CD4-positive, alpha-beta T cell treated with Interleukin-12 subunit alpha and Interleukin-12 subunit beta, for 1 hour (primary cell): ENCODE data around the gene UBB.

Experiments
- DNase-seq: peaks from one replicate; pipeline ENCODE4 v3.0.0-alpha.2; 2020

The UBB gene

DNA sequence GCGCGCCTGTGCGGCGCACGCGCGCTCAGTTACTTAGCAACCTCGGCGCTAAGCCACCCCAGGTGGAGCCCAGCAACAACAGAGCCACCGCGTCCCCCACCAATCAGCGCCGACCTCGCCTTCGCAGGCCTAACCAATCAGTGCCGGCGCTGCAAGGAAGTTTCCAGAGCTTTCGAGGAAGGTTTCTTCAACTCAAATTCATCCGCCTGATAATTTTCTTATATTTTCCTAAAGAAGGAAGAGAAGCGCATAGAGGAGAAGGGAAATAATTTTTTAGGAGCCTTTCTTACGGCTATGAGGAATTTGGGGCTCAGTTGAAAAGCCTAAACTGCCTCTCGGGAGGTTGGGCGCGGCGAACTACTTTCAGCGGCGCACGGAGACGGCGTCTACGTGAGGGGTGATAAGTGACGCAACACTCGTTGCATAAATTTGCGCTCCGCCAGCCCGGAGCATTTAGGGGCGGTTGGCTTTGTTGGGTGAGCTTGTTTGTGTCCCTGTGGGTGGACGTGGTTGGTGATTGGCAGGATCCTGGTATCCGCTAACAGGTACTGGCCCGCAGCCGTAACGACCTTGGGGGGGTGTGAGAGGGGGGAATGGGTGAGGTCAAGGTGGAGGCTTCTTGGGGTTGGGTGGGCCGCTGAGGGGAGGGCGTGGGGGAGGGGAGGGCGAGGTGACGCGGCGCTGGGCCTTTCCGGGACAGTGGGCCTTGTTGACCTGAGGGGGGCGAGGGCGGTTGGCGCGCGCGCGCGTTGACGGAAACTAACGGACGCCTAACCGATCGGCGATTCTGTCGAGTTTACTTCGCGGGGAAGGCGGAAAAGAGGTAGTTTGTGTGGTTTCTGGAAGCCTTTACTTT is at the start of gene UBB:
TSS of gene UBB (plus strand) at position 452 of the 856 bp plus-strand sequence. CDS start 817 bp downstream, outside the sequence.
- DNase-seq: peak; percentile 98

DNA sequence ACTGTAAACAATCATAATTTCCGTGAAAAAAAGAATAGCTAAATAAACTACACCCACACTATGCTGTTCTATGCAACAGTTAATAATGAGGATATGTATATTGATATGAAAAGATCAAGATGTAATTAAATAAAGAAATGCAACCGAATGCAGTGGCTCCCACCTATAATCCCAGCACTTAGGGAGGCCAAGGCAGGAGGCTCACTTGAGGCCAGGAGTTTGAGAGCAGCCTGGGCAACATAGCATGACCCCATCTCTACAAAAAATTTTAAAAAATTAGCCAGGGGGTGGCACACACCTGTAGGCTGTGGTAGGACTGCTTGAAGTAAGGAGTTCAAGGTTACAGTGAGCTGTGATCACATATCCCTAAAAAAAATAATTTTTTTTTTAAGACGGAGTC is 42.5 kb upstream of the UBB start:
- no peak for DNase-seq

DNA sequence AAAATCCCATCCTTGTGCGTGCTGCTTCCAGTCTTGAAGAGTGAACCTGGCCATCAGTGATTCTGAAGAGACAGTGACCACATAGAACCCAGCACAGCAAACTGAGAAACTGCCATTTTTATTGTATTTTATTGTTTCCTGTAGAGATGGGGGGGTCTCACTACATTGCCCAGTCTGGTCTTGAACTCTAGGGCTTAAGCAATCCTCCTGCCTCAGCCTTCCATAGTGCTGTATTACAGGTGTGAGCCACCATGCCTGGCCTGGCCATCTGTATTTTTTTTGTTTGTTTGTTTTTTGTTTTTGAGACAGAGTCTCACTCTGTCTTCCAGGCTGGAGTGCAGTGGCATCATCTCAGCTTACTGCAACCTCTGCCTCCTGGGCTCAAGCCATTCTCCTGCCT is 41.5 kb upstream of the UBB start:
- no peak for DNase-seq

DNA sequence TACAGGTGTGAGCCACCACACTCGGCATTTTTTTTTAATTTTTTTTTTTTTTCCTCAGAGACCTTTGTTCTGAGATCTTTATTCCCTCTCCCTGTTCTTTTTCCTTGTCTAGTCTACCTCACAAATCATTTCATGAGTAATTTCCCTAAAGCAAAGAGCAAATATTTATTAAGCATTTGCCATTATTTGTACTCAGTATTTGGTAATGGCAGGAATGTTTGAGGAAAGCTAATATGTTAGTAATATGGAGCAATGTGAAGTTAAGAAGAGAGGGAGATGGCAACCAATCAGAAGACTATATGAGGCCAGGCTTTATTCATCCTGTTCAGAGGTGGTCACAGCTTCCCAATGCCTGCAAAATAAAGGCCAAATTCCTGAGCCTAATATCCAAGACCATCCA is 40.9 kb upstream of the UBB start:
- no peak for DNase-seq

DNA sequence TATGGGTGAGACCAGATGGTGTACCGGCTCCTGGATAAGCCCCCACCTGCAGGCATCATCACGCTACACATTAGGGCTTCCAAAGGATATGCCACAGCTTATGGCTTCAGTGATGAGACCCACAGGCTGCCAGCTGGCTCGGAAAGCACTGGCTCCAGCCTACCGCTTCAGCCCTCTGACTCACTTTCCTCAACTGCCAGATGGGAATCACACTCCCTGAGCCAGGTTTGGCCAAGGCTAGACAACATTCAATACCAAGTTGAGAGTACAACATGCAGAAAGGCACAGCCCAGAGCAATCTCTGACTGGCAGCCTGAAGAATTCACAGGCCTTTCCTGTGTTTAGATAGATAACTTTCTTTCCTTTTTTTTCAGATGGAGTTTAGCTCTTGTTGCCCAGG is 37.9 kb upstream of the UBB start:
- no peak for DNase-seq

DNA sequence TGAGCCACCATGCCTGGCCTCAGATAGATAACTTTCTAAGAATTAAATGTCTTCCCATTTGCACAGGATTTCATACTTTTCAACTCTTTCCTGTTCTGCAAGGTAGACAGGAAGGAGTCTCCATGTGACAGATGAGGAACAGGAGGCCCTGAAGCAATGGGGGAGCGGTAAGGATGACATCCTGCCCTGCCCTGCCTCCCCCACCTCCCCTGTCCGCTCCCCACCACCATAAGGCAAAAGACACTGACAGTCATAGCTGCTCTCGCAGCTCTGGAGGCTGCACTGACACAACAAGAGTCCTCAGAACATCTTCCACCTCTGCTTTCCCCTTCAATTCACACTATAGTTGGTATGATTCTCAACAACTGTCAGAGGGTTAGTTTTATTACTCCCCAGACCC is 37.3 kb upstream of the UBB start:
- no peak for DNase-seq

DNA sequence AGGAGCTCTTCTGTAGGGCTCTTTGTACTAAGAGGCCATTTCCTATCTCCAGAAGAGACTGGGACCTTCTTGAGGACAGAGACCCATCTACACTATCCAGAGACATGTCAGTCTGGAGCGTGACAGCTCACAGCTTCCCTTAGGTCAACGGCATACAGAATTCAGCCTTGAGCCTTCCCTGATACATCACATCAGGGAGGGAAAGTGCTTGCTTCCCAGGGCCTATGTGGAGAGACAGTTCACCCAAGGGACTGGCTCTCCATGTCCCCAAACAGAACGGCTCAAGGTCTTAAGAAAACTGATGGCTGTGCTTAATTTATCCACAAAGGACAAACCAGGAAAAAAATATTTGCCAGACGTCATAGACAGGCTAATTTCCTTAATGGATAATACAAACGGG is 35.3 kb upstream of the UBB start:
- no peak for DNase-seq

DNA sequence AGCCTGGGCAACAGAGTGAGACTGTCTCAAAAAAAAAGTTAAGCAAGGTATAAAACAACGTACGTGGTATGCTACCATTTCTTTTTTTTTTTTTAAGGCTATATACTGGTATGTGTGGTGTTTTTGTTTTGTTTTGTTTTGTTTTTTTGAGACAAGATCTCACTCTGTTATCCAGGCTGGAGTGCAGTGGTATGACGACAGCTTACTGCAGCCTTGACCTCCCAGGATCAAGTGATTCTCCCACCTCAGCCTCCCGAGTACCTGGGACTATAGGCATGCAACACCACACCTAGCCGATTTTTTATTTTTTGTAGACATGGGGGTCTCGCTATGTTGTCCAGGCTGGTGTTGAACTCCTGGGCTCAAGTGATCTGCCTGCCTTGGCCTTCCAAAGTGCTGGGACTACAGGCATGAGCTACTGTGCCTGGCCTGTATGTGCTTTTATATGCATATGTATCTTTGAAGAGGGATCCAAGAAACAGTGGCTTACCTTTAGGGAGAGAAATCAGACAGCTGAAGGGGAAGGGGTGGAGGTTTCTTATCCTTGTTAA is 34.1 kb upstream of the UBB start:
- no peak for DNase-seq

DNA sequence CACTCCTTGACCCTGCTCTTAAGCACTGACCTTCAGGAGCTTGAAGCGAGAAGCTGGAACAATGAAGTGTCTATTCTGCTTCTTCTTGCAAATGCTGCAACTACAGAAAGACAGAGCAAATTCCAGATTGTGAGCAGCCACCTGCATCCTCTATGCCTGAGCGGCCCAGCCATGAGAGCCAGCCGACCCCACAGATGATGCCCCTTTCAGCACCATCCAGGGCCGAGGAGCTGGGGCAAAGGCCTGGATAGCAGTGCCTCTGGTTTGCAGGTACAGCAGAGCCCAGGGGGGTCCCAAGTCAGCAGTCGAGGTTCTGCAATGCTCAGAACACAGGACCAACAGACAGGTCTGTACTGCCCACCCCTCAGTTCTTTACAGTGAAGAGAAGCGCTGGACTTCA is 32.3 kb upstream of the UBB start:
- DNase-seq: no peak

DNA sequence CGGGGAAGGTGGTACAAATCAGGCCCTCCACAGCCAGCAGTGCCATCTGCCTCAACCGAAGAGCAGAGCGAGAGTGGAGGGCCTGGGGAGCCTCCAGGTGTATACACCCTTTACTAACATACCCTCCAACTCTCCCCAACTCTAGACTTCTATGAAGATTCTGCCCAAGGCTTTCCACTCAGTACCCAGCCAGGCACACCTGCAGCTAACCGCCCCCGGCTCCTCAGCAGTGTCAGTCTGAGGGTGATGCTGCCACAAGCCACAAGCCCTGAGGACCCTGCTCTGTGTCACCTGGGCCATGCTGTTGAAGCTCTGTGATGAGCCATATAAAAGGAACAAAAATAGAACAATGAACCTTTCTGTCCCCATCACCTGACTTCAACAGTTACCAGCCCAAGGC is 31.5 kb upstream of the UBB start:
- no peak for DNase-seq

DNA sequence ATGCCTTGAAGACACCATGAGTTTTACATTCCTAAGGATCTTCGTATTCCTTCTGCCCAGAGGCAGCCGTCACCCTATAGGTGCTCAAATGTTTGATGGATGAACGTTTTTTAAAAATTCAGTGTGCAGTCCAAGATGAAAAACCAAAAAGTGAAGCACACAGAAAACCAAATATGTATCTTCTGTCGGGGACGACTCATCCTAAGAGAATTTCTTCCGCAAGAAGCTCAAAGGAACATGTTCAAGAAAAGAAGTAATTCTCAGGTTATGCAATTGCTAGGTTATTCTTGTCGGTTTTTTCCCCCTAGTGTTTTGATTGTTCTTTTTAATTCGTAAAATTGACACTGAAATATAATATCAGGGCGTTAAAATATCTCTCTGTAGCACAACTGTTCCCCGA is 29.1 kb upstream of the UBB start:
- no peak for DNase-seq

DNA sequence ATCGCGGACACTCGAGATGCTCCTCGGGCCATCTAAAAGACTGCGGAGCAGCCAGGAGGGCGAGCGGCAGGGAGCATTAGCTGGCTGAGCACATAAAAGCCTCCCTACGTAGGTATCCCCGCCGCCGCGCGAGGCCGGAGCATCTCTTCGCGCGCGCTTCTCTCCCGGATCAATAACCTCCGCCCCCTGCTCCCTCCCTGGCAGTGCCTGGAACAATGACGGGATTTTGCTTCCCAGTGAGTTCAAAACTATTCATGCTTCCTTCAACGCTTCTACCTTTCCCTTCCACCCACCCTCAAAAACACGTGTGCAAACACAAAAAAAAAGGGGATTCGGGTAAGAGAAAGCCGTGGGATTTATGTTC is 28.6 kb upstream of the UBB start:
- DNase-seq: peak; percentile 11

DNA sequence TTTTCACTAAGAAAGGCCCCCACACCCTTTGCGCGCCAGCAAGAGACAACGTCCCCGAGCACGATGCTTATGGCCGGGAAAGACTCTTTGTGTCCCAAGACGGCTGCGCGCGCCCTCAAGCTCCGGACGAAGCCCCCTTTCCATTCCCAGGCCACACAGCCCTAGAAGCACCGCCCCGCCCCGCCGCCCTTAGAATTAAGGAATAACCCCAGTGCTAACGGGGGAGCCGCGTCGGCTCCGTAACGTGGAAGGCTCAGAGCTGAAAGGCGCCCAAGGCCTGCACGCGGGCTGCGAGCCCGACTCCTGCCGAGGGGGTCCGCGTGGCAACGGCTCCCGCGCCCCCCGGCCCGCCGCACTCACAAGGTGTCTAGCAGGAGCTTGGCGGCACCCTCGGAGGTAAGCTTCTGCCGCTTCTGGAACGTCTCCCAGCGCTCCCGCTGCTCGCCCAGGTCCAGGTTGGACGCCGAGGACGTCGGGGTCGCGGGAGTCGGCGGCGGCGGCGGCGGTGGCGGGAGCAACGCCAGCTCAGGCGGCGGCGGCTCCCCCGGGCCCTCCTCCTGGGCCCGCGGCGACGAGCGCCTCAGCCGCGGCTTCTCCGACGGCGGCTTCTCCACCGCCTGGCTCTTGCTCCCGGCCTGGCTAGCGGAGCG is 28.1 kb upstream of the UBB start:
- DNase-seq: no peak

DNA sequence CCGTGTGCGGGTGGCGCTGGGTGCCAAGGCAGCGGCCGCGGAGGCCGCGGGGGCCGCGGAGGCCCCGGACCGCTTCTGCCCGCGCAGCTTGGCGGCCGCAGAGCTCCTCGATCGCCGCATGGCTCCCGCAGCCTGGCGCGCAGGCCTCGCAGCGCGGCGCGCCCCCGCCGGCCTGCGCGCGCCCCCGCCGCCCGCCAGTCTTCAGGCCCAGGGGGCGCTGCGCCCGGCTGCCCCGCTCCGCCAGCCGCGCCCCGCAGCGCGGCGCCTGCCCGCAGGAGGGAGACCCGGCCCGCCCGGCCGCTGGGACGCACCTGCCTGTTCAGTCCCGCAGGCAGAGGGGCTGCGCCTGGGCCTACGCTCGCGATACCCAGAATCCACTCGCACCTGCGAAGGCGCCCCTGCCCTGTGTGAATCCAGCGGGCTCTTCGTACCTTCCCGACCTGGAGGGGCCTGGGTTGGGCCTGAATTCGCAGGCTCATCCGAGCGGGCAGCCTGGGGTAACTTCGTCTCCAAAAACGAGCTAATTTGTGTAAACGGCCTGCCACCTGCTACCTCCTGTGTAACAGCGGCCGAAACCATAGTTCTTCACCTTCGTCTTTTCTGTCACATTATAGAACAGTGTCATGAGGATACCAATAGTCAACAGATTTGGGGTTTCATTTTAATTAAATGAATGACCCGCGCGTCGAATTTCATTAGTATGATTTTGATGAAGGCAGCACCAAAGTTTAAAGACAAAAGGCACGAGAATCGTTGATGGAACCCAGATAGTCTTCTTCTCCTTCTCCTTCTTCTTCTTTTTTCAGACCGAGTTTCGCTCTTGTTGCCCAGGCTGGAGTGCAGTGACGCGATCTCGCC is 27.3 kb upstream of the UBB start, which contains the start of gene CENPV:
TSS of gene CENPV (minus strand) at position 153 of the 858 bp plus-strand sequence. CDS start at position 120, 33 bp downstream.
- peak; percentile 75 for DNase-seq

DNA sequence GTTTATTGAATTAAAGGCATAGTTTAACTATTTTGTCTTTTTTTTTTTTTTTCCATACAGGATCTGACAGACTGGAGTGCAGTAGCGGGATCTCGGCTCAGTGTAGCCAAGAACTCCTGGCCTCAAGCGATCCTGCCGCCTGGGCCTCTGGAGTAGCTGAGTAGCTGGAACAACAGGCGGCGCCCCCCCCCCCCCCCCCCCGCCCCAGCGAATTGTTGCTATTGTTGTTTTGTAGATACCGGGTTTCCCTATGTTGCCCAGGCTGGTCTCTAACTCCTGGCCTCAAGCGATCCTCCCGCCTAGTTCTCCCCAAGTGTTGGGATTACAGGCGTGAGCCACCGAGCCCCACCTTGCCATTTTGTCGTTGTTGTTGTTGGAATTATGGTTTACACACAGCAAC is 26.3 kb upstream of the UBB start:
- no peak for DNase-seq

DNA sequence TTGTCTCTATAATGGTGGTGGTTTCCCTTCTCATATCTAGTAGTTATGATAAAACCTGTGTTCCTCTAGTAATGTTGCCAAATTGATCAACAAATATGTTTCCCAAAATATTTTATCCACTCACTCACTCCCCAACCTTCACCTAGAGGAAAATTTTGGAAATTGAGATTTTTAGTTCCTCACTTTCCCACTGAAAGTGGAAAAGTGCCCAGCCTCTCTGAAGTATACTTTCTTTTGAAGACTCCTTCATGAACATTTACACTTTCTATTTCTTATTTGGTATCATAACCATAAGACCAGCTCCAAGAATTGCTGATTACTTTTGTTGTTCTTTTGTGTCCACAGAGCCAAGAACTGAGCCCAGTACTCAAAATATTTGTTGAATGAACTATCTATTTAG is 22.5 kb upstream of the UBB start:
- no peak for DNase-seq

DNA sequence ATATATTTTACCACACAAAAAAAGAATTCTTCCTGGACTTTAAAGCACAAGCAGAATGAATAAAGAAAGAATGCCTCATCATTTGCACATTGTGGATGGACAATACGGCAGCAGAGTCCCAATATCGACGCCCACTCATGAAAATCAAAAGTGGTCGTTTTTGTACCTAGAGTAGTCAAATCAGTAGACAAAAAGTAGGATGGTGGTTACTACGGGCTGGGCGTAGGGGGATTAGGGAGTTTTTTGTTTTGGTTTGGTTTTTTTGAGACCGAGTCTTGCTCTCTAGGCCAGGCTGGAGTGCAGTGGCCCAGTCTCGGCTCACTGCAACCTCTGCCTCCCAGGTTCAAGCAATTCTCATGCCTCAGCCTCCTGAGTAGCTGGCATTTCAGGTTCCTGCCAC is 19.0 kb upstream of the UBB start:
- DNase-seq: no peak

DNA sequence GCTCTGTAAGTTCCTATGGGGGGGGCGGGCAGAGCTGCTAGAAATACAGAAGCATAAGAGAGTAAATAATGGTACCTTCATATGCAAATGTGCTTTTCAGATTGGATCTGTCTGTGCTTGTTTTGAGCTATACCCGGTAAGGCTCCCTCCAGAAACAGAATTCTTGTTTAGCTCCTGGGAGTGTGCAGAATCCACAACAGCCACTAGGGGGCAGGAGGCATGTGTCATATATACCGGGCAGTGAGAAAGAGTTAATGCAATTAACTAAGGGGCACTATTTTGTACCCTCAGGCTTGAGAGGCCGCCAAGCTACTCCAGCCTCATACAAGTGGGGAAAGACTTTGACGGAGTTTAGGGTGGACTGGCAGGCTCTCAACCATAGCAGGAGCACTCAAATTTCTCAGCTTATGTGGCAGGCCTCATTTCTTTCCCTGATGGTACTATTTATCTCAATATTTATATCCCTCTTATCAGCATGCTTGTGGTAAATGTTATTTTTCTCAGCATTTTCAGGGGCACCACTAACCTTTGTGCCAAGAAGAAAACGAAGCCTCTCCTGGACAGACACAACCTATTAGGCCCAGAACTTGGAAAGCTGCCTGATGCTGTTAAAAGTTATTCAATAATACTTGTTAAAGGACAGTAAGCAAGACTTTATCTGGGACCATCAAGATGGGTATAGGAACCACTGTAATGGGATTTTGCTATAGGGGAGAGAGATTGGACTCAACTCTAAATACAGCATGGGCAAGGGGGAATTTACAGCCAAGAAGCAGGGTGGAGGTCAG is 16.9 kb upstream of the UBB start:
- peak; percentile 79 for DNase-seq

DNA sequence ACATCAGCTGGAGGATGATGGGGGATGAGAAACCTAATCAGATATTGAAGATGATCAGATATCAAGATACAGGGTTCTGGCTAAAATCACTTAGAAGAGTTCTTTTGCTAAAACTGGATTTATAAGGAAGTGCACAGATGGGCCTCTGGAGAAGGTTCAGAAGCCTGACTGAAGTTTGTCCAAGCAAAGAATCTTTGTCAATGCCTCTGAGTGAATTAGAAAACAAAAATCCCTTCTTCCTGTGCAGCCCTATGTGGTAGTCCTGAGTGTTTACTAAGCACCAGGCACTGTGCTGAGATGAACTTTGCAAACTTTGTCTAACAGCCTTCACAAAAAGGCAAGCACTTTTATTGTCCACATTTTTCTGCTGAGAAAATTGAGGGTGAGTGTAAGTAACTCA is 16.3 kb upstream of the UBB start:
- no peak for DNase-seq

DNA sequence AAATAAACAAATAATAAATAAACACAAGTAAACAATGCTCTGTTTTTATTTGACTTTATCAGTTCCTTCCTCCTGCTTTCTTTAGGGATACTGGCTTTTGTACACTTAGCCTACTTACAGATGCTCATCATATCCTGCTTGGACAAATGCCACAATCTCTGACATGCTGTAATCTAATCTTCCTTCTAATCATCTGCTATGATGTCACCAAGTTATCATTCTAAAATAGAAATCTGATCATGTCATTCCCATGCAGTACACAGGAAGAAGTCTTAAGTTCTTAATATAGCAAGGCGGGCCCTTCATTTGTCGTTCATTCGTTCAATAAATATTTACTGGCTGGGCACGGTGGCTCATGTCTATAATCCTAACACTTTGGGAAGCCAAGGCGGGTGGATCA is 9.1 kb upstream of the UBB start:
- no peak for DNase-seq

DNA sequence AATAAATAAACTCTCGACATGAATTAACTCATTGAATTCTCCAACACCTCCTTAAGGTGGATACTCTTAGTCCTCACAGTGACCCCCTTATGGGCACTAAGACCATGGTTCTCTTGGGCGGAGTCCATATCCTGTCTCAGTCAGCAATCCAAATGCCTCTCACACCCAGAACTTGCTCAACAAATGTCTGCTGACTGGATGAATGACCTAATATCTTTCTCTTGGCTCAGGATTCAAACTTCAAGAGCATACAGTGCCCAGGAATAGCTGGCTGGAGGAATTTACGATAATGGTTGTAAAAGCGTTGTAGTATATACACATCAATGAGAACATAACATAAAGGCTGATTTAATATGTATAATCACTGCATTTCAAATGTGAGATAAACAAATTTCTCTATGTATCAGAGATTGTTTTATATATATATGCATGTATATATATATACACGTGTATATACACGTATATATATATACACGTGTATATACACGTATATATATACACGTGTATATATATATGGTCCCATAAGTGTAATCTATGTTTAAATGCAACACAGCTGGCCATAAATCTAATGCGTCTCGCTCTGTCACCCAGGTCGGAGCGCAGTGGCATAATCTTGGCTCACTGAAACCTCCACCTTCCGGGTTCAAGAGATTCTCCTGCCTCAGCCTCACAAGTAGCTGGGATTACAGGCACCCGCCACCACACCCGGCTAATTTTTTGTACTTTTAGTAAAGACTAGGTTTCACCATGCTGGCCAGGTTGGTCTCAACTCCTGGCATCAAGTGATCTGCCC is 6.5 kb upstream of the UBB start:
- no peak for DNase-seq

DNA sequence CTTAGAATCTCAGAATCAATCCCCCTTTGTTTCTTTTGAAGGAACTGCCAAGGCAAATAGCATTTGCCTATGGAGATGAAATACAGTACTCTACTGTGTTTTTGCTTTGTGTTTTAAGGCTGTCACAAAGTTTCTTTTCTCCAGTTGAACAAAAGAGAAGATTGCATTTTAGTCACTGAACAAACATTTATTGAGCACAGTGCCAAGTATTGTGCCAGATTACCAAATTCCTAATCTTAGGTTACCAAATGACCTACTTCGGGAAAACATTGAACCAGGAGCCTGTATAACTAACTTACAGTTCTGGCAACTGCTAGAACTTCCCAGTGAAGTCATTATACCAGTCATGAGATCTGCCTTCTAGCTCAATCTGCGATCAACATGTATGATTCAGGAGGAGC is 3.0 kb upstream of the UBB start:
- no peak for DNase-seq
